GM12872 (cell line): ENCODE results near the gene TEAD3.

Source experiments
- TF ChIP-seq, protein P1 (sequence below): IDR thresholded peaks from 3 replicates; pipeline ENCODE4 v1.5.1; 2011; ENCODE audit warnings: low read depth, mild to moderate bottlenecking, low read length, moderate library complexity; ENCODE audit not compliant: insufficient read depth

TEAD3 gene

GRCh38 chr6:35475573-35475972, 21.3 kb downstream of the TEAD3 start:
- TF ChIP-seq, protein P1, sequence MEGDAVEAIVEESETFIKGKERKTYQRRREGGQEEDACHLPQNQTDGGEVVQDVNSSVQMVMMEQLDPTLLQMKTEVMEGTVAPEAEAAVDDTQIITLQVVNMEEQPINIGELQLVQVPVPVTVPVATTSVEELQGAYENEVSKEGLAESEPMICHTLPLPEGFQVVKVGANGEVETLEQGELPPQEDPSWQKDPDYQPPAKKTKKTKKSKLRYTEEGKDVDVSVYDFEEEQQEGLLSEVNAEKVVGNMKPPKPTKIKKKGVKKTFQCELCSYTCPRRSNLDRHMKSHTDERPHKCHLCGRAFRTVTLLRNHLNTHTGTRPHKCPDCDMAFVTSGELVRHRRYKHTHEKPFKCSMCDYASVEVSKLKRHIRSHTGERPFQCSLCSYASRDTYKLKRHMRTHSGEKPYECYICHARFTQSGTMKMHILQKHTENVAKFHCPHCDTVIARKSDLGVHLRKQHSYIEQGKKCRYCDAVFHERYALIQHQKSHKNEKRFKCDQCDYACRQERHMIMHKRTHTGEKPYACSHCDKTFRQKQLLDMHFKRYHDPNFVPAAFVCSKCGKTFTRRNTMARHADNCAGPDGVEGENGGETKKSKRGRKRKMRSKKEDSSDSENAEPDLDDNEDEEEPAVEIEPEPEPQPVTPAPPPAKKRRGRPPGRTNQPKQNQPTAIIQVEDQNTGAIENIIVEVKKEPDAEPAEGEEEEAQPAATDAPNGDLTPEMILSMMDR, result no peak

- TF ChIP-seq, protein P1, result no peak
Measured at GRCh38 chr6:35474942-35475570, 21.8 kb downstream of the TEAD3 start.

DNA sequence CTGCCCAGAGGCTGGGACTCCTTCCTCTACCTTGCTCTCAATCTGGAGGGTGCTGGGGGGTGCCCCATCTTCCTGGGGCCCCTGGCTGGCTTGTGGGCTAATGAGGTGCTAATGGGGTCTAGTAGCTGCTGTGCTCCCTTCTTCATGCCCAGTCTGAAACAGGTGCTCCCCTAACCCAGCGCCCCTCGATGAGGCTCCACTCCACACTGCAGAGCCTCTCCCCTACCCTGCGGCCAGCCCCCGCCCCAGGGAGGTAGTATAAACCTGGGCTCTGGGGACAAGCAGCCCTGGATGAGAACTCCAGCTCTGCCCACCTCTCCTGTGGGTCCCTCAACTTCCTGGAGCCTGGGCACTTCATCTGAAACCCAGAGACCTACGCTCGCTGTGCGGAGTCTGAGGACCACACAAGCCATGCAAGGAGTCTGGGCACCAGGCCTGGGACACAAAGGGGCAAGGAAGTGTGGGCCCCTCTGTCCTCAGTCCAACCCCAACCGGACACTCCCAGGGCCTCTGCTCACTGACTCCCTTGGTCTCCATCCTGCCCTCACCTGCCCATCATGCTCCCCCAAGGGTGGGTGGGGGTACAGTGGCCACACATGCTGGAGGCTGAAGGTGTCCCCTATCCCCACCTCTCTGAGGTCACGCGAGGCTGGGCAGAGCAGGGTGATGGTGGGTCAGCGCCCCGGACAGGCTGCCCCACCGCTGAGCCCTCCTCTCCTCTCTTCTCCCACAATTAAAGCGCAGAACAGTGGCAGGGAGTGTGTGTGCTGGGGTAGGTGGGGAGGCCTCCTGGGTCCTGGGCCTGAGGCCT, 22.5 kb downstream of the TEAD3 start:
- TF ChIP-seq, protein P1, result no peak

GRCh38 chr6:35473850-35474130, 23.1 kb downstream of the TEAD3 start:
- TF ChIP-seq, protein P1, result no peak

DNA sequence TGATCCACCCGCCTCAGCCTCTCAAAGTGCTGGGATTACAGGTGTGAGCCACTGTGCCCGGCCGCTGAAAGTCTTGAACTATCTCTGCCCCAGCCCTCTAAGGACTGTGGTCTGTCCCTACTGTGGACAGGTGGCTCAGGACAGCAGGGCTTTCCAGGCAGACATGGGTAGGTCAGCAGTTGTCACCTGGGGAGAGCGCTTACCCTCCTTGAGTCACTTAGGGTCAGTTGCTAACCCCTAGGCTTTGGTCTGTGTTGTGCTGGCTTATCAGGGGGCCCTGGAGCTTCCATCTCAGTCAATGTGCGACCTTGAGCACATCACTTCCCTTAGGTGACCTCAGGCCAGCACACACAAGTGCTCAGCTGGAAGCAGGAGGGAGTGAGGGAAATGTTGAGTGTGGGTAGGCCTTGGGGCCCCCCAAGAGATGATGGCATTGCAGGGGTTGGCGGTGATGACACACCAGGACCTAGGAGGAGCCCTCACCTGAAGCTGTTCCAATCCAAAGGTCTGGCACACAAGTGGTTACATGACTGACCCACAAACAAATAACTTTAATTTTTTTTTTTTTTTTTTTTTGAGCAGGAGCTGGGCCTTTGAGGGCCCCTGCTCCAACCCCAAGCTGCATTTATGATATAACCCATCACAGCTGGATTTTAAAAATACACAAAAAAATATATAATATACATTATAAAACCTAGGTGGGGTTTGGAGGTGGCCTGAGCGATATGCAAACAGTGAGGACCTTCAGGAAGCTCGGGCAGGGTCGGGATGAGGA, 23.6 kb downstream of the TEAD3 start:
- TF ChIP-seq, protein P1, result no peak

DNA sequence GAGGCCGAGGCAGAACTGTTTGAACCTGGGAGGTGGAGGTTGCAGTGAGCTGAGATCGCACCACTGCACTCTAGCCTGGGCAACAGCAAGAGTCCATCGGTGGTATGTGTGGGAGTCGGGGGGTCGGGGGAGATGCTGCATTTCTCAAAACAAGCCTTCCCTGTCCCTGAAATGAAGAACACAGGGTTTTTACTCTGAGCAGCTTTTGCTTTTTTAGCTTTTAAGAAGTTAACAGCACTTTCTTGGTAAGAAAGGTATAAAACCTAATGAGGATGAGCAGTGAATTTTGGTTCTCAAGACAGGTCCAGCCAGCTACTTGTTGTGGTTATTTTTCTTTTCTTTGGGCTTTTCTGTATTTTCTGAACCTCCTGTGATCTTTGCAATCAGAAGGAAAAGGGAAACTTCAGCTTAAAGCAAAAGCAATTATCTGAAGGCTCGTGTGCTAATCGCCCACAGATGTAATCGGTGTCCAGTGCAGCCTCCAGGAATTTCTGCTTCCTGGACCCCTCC, 25.0 kb downstream of the TEAD3 start:
- TF ChIP-seq, protein P1, result no peak

DNA sequence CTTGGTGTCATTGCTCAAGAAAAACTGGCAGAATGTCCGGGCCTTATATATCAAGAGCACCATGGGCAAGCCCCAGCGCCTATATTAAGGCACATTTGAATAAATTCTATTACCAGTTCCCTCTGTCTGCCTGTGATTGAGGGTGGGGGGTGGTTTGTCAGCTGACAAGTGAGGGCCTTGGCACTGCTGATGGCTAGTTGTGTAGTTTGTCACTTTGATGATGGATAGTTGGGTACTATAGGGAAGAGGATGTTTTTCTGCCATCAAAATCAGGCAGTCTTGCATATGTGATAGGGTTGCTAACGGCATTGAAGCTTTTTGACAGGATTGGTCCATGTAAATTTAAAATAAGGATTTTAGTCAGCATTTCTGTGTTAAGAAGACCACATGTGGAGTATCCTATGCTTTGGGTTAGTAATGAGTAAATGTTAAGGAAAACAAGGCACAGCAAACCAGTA, 26.2 kb downstream of the TEAD3 start:
- TF ChIP-seq, protein P1, result no peak
